Measurements from ENCODE around the gene PCYT2.

Gene PCYT2

GRCh38 chr17:81927653-81928543, 16.7 kb upstream of the PCYT2 start, which contains the start of gene MAFG:
TSS of gene MAFG (minus strand) at chr17:81927735. CDS start at chr17:81923185, 4,550 bp downstream.
- Histone ChIP-seq H3K4me3 (peak within 1 kb of the TSS; percentile 97), H3K27ac (peak within 1 kb of the TSS; percentile 91), H3K27me3 (peaks cover 19% of the 10 kb centered on the region), H3K4me1 (peaks cover 81% of the 10 kb centered on the region), H3K4me2 (peak within 1 kb of the TSS; percentile 100), H3K36me3 (peaks cover 2% of the 10 kb centered on the region), H3K9me3 (no peaks in the 10 kb centered on the region), H3K9ac (peak within 1 kb of the TSS; percentile 91), H4K20me1 (peaks cover 62% of the 10 kb centered on the region)
- no peak for TF ChIP-seq Cebpa-rat (IDR thresholded peaks at IDR 0.05)

- no peaks in the 10 kb centered on the region for H3K9me3 ChIP-seq
- peak overlapping the region; percentile 91 for H3K9ac ChIP-seq
- H4K20me1 ChIP-seq: peaks cover 55% of the 10 kb centered on the region
- H3K27me3 ChIP-seq: peaks cover 19% of the 10 kb centered on the region
- peaks cover 8% of the 10 kb centered on the region for H3K36me3 ChIP-seq
- no peak for TF ChIP-seq Cebpa-rat (IDR thresholded peaks at IDR 0.05)
- H3K27ac ChIP-seq: peak overlapping the region; percentile 91
- peaks cover 85% of the 10 kb centered on the region for H3K4me1 ChIP-seq
- H3K4me2 ChIP-seq: peak overlapping the region; percentile 100
- H3K4me3 ChIP-seq: peak overlapping the region; percentile 97
Observed at GRCh38 chr17:81927152-81927652, 16.0 kb upstream of the PCYT2 start.

DNA sequence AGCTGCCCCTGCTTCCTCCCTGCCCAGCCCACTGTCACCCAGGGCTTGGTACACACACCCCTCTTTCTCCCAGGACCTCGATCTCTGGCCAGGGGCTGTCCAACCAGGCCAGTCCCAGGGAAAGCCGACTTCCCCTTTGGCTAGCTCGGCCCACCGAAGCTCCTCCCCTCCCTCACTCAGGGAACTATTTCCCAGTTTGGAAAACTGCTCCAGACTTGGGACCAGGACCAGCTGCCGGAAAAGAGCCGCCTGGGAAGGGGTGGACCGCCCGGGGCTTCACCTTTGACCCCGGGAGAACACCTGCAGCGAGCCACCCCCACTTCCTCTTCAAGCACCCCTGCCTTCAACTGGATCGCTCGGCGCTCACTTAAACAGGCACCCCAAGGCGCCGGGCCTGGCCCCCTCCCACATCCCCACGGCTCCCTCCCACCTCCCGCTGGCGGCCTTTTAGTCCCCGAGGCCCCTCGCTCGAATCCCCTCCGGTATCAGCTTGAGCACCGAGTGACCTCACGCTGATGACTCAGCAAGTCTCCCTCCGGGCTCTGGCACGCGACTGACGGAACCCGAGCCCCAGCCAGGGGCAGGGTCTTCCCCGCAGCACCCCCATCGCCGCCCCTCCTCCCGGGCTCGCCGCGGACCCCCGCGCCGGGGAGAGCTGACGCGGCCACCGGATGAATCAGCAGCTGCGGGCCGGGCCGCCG, 15.4 kb upstream of the PCYT2 start:
- Histone ChIP-seq H4K20me1 (peaks cover 49% of the 10 kb centered on the region), H3K4me3 (peak overlapping the region; percentile 97), H3K27me3 (peaks cover 19% of the 10 kb centered on the region), H3K27ac (peak overlapping the region; percentile 91), H3K9ac (peak overlapping the region; percentile 91), H3K9me3 (no peaks in the 10 kb centered on the region), H3K36me3 (peaks cover 13% of the 10 kb centered on the region), H3K4me2 (peak overlapping the region; percentile 100), H3K4me1 (peaks cover 85% of the 10 kb centered on the region)
- TF ChIP-seq Cebpa-rat (IDR thresholded peaks at IDR 0.05): no peak

DNA sequence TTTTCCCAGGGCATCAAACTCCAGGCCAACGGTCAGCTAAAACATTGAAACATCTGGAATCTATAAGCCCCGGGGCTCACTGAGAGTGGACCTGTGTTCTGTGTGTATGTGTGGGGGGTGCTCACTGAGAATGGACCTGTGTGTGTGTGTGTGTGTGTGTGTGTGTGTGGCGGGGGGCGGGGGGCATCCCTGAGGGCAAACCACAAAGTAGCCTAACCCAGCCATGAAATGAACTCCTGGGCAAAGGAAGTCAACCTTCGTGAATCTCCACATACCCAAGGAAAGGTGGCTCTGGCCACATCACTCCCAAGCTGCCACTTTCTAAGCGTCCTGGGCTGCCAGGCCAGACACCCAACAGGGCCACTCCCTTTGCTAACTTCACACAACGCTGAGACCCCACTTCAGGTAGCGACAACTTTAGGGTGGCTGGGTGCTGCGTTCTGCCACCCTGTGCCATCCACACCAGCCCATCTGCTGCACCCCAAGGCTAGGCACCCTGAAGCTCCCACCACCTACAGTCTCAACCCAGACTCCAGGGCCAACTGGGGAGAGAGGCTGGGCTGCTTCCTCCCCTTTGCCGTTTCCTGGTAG, 14.8 kb upstream of the PCYT2 start:
- Histone ChIP-seq H3K9me3 (no peaks in the 10 kb centered on the region), H3K27ac (peak overlapping the region; percentile 91), H3K4me2 (peak overlapping the region; percentile 100), H3K36me3 (peaks cover 17% of the 10 kb centered on the region), H3K9ac (peak overlapping the region; percentile 91), H4K20me1 (peaks cover 45% of the 10 kb centered on the region), H3K4me3 (peak overlapping the region; percentile 97), H3K27me3 (peaks cover 19% of the 10 kb centered on the region), H3K4me1 (peaks cover 85% of the 10 kb centered on the region)
- no peak for TF ChIP-seq Cebpa-rat (IDR thresholded peaks at IDR 0.05)

DNA sequence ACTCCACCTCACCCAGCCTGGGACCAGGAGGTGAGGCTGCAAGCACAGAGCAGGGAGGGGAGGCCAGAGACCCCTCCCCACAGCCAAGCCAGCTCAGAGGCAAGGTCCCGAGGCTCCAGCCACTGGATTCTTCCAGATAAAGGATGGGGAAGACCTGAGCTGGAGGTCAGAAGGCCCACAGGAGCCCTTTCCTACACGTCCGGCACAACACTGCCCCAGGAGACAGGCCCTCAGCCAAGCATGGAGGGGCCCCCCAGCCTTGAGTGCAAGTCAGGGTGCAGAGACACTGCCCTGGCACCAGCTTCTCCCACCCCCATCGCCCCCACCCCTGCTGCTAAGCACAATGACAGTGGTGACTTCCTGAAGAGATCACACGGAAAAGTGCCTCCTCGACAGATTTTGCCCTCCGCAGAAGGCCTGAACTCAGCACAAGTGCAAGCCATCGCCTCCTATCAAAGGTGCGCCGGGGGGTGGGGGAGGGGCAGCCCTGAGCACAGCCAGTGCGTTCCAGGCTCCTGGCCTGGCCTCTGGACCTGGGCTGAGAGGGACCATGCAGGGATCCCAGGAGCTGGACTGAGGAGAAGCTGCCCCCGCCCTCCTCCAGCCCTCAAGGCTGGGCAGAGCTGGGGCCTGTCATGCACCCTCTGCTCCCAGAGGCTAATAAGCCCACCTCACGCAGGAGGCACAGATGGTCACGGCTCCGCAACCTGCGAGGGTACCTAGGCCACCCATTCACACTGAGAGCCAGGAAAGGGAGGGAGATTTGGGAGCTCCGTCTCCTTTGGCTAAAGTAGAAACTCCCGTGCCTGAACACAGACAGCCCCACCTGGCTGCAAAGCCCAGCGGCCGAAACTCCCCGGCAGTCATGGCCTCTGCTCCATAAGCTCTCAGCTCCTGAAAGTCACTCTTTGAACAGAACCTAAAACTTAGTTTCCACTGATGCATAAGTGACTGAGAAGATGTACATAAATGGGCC, 13.6 kb upstream of the PCYT2 start:
- H3K9ac ChIP-seq: peak overlapping the region; percentile 81
- H4K20me1 ChIP-seq: peaks cover 40% of the 10 kb centered on the region
- peak overlapping the region; percentile 64 for H3K4me3 ChIP-seq
- peaks cover 24% of the 10 kb centered on the region for H3K36me3 ChIP-seq
- H3K27me3 ChIP-seq: peaks cover 19% of the 10 kb centered on the region
- H3K4me1 ChIP-seq: peaks cover 85% of the 10 kb centered on the region
- TF ChIP-seq Cebpa-rat (IDR thresholded peaks at IDR 0.05): no peak
- H3K4me2 ChIP-seq: peak overlapping the region; percentile 100
- H3K27ac ChIP-seq: peak overlapping the region; percentile 86
- H3K9me3 ChIP-seq: no peaks in the 10 kb centered on the region

- Histone ChIP-seq H3K4me2 (peak overlapping the region; percentile 100), H3K27me3 (peaks cover 7% of the 10 kb centered on the region), H3K27ac (peak overlapping the region; percentile 86), H3K36me3 (peaks cover 24% of the 10 kb centered on the region), H3K9ac (peak overlapping the region; percentile 81), H3K9me3 (no peaks in the 10 kb centered on the region), H3K4me3 (peak overlapping the region; percentile 64), H3K4me1 (peaks cover 87% of the 10 kb centered on the region), H4K20me1 (peaks cover 31% of the 10 kb centered on the region)
- peak; percentile 44; the same call in 1 of the 2 replicates for TF ChIP-seq Cebpa-rat (IDR thresholded peaks at IDR 0.05)
Observed at GRCh38 chr17:81923302-81924260, 12.4 kb upstream of the PCYT2 start.

- peak overlapping the region; percentile 64 for H3K4me3 ChIP-seq
- H3K9ac ChIP-seq: 0 out of 2 replicates have a peak overlapping the region, but pooled peaks have one; percentile 63
- peaks cover 24% of the 10 kb centered on the region for H3K36me3 ChIP-seq
- H3K4me1 ChIP-seq: peaks cover 85% of the 10 kb centered on the region
- H3K27me3 ChIP-seq: no peaks in the 10 kb centered on the region
- H3K4me2 ChIP-seq: peak overlapping the region; percentile 100
- no peaks in the 10 kb centered on the region for H3K9me3 ChIP-seq
- peaks cover 32% of the 10 kb centered on the region for H4K20me1 ChIP-seq
- TF ChIP-seq Cebpa-rat (IDR thresholded peaks at IDR 0.05): no peak
- peak overlapping the region; percentile 90 for H3K27ac ChIP-seq
Observed at GRCh38 chr17:81922566-81923301, 11.5 kb upstream of the PCYT2 start.
